Fibroblast of skin of abdomen (primary cell): Measurements from ENCODE around the gene RNF157.
"Not testable (repeated sequence)": the region's sequence is repeated elsewhere in the genome, so short reads cannot be mapped to it uniquely, and the experiment has no call there.

Experiments used
- DNase-seq: peaks from one replicate; pipeline ENCODE4 v3.0.0-alpha.2; 2013

The RNF157 gene

DNA sequence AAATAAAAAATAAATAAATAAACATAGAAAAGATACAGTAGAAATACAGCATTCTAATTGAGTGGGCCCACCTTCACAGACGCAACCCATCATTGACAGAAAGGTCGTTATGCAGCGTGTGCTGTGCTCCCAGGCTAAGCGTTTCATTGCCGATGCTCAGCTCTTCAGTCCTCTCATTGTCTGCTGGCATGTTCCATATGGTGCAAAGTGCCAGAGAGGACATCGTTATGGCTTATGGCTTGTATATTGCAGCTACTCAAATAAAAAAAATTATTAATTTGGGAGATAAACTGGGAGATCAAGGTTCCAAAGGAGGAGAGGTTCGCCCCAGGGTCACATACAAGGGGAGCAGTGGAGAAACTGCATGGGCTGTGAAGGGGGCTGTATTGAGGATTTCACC, 13.5 kb upstream of the RNF157 start:
- DNase-seq: no peak

DNA sequence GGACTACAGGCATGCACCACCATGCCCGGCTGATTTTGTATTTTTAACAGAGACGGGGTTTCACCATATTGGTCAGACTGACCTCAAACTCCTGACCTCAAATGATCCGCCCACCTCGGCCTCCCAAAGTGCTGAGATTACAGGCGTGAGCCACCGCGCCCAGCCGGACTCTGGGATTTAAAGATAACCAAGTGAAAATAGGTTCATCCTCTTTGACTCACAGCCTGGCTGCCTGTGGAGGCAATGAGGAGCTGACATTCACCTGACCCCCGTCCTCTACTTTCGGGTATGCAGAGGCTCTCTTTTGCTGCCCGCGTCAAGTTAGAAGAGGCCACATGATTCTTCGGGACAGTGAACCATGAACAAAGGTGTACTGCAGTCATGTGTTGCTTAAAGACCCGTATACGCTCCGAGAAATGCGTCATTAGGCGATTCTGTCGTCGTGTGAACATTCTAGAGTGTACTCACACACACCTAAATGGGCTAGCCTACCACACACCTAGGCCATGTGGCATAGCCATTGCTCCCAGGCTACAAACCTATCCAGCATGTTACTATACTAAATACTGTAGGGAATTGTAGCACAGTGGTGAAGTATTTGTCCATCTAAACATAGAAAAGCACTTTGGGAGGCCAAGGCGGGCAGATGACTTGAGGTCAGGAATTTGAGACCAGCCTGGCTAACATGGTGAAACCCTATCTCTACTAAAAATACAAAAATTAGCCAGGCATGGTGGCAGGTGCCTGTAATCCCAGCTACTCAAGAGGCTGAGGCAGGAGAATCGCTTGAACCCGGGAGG, 12.9 kb upstream of the RNF157 start:
- DNase-seq: not testable (repeated sequence)

- DNase-seq: peak; percentile 35
Observed at GRCh38 chr17:76252040-76252954, 12.0 kb upstream of the RNF157 start.

DNA sequence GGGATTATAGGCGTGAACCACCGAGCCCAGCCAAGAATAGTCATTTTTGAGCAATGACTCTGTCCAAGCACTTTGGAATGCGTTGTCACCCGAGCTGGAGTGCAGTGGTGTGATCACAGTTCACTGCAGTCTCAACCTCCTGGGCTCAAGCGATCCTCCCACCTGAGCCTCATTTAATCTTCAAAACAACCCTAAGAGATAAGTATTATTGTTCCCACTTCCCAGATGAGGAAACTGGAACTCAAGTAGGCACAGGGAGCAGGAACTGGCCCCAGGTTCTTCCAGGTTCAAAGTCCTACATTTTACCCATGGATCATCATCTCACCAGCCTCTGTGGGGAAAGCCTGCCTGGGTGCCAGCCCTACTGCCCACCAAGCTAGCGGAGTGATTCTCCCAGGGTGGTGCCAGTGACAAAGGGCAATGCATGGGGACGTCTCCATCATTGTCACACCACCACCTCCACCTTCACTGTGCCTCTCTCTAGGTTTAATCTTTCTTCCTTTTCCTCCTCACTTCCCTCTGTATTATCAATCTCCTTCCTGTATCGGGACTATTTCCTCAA, 11.3 kb upstream of the RNF157 start:
- no peak for DNase-seq

DNA sequence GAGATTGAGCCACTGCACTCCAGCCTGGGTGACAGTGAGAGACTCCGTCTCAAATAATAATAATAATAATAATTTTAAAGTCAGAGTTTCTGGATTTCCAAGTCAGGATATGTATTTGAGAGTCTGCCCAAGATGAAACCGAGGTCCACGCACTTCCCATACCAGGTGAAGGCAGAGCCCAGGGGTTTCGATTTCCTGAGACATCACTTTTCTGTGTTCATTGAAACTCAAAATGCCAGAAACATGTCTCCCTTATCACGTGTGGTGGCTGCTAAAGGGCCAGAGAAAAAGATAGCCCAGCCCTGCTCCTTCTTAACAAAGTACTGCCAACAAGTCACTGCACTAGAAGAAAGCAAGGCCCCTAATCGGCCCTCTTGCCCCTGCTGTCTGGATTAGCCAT, 9.8 kb upstream of the RNF157 start:
- DNase-seq: no peak

GRCh38 chr17:76248013-76248782, 7.9 kb upstream of the RNF157 start:
- DNase-seq: no peak

DNA sequence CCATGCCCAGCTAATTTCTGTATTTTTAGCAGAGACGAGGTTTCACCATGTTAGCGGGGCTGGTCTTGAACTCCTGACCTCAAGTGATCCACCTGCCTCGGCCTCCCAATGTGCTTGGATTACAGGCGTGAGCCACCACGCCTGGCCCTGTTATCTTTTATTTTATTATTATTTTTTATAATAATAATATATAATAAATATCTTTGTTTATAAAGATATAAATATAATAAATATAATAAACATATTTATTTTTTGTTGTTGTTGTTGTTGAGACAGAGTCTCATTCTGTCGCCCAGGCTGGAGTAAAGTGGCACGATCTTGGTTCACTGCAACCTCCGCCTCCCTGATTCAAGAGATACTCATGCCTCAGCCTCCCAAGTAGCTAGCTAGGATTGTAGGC, 7.0 kb upstream of the RNF157 start:
- no peak for DNase-seq

DNA sequence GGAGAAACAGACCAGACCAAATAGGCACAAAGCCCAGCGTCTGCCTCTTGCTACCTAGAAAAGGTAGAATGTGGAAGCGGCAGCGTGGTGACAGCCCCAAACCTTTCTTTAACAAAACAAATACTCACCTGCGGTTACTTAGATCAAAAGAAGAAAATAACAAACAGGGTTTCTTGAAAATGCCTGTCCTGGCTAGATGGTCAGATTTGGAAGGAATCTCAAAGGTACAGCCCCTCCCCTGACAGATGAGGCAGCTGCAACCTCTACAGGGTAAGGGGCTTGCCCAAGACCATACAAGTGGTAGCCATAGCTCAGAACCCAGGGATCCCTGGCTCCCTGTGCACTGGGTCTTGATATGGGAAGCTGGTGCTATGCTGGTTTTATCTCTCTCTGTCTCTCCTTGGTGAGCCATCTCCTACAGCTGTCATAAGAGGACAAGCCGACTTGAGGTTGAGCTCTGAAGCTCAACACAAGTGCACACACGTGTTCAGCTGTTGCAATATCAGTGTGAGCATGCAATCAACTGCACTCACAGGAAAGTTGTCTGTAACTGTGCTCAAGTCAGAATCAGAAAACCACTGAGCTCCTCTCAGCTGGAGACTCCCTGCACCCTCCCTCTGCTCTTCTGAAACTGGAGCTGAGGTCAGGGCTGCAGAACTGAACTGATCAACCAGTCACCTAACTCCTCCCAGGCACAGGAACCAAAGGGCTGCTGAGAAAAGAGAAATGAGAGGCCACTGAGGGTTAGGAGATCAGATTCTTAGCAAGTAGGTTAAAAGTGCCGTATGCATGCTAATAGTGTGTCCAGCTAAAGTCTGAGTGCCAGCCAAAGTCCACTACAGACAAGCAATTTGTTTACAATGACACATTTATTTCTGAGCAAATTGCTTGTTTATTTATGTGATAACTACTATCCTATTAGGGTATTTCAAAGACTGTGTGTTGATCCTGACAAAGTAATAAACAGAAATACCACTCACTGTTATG, 6.1 kb upstream of the RNF157 start:
- peak; percentile 57 for DNase-seq

GRCh38 chr17:76244721-76245120, 4.4 kb upstream of the RNF157 start:
- DNase-seq: not testable (repeated sequence)

GRCh38 chr17:76243826-76244679, 3.8 kb upstream of the RNF157 start:
- peak; percentile 68 for DNase-seq

GRCh38 chr17:76241691-76242255, 1.5 kb upstream of the RNF157 start:
- DNase-seq: no peak

GRCh38 chr17:76241204-76241538, 878 bp upstream of the RNF157 start:
- DNase-seq: no peak

- DNase-seq: no peak
Observed at GRCh38 chr17:76239538-76240274, 587 bp downstream of the RNF157 start.

DNA sequence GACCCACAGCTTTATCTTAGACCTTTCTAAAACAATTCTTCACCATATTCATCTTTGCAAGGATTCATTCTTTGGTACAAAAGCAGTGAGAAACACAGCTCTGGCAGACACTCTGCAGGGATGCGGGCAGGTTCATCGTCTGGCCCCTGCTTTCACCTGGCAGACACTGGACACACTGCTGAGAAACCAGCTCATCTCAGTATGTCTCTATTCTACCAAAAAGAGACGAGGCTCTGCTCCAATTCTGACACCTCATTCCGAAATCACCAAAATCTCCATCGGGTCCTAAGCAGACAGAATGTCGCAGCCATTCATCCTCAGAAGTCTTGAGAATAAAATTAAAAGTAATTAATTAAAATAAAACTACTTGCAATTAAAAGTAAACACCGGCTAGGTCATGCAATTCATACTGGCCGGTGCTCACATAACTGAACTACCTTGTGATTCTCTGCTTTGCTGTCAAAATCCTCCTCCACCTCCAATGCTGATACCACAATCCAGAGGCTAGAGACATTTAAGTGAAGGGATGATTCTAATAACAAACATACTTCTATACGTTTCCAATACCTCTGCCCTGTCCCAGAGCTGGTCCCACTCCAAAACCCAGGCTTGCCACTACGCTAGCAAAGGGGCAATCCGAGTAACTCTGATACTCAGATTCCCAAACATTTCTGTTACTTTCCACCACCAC, 1.3 kb downstream of the RNF157 start:
- no peak for DNase-seq

- DNase-seq: no peak
Observed at GRCh38 chr17:76237859-76238313, 2.4 kb downstream of the RNF157 start.

DNA sequence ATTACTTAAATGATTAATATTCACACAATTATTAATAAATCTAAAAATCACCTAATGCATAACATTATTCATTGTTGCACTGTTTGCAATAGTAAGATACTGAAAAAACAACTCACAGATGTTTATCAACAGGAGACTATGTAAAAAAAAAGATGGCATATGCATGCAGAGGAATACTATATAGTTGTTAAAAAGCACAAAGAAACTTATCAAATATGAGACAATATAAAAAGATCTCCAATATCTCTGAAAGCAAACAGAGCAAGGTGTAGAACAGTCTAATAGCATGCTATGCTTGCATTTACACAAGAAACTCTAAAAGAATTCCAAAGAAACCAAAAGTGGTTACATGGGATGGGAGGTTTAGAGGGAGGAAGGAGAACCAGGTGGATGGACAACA, 3.7 kb downstream of the RNF157 start:
- DNase-seq: no peak

DNA sequence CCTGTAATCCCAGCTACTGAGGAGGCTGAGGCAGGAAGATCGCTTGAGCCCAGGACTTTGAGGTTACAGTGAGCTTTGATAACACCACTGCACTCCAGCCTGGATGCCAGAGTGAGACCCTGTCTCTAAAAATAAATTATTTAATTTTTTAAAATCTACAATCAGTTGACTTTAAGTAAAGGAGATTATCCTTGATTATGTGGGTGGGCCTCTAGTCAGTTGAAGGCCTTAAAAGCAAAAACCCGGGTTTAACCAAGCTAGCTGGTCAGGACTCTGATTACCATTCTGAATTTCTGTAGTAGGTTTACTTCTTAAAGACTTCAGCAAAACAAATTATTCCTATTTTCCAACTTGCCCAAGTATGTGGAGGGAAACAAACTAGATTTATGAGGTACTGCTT, 4.4 kb downstream of the RNF157 start:
- no peak for DNase-seq

- peak; percentile 24 for DNase-seq
Observed at GRCh38 chr17:76234354-76234679, 6.0 kb downstream of the RNF157 start.
